H1 (cell line): ENCODE data around the gene CCDC116. TPM values are rescaled to one million over a fixed set of nuclear protein-coding genes. Genes with fewer than 3 reads are reported as not detected.

ENCODE experiments used
- CTCF ChIA-PET: fragments of 300-600 bp; sonication (Branson Sonifier 250); formaldehyde crosslinking; loops from one replicate; lab custom pipeline; 2021; ENCODE audit not compliant: partially characterized antibody; lab: Charles Lee
- POLR2A ChIA-PET: fragments of 300-600 bp; sonication (Branson Sonifier 250); formaldehyde crosslinking; loops from one replicate; lab custom pipeline; 2021; ENCODE audit warnings: inconsistent platforms; ENCODE audit not compliant: partially characterized antibody; lab: Charles Lee
- DNase-seq, 2 experiments: peaks; one replicate each; pipeline versions ENCODE4 v3.0.0 to v3.0.0-alpha.2; 2010 to 2022; ENCODE audit warnings: low spot score in 2 of 2, low read depth in 1 of 2, mixed read lengths in 1 of 2
- FAIRE-seq: peaks from 2 replicates; lab custom pipeline; 2011; peaks lifted over from hg19 to GRCh38; lab: Jason Lieb, UNC
- H2AFZ ChIP-seq: 2 replicates; pipeline ENCODE4 v1.8.1; 2012; ENCODE audit warnings: low read length, inconsistent platforms
- H2AK5ac ChIP-seq: 2 replicates; pipeline ENCODE4 v1.6.1; 2013; ENCODE audit warnings: low read depth, low read length
- H2BK120ac ChIP-seq: replicated peaks from 2 replicates; pipeline ENCODE3; 2013; ENCODE audit warnings: low read depth, low read length, inconsistent platforms
- H2BK12ac ChIP-seq: 2 replicates; pipeline ENCODE4 v1.6.1; 2013; ENCODE audit warnings: low read depth, low read length
- H2BK15ac ChIP-seq: 2 replicates; pipeline ENCODE4 v1.6.1; 2013; ENCODE audit warnings: low read length
- H2BK20ac ChIP-seq: 2 replicates; pipeline ENCODE4 v1.6.1; 2013; ENCODE audit warnings: low read length
- H2BK5ac ChIP-seq: 2 replicates; pipeline ENCODE4 v1.6.1; 2013; ENCODE audit warnings: low read depth, low read length
- H3K14ac ChIP-seq: 2 replicates; pipeline ENCODE4 v1.6.1; 2013; ENCODE audit warnings: inconsistent platforms; ENCODE audit not compliant: insufficient read length
- H3K18ac ChIP-seq: 2 replicates; pipeline ENCODE4 v1.6.1; 2013; ENCODE audit warnings: low read length; ENCODE audit errors: extremely low read depth
- H3K23ac ChIP-seq: 2 replicates; pipeline ENCODE4 v1.6.1; 2013; ENCODE audit warnings: inconsistent platforms; ENCODE audit not compliant: insufficient read length
- H3K23me2 ChIP-seq: 2 replicates; pipeline ENCODE4 v1.6.1; 2013; ENCODE audit warnings: low read depth, low read length
- H3K27ac ChIP-seq: 2 replicates; pipeline ENCODE4 v1.6.1; 2011; ENCODE audit warnings: low read depth, low read length, inconsistent platforms
- H3K27me3 ChIP-seq, 4 experiments: replicated peaks in 1 of 4; 1 replicate in 1 of 4; 2 replicates in 3 of 4; pipeline versions ENCODE4 v1.6.1 to v1.8.1; 2011 to 2013; ENCODE audit warnings: low read length in 3 of 4, mild to moderate bottlenecking in 3 of 4, inconsistent platforms in 2 of 4, mixed read lengths in 2 of 4, moderate library complexity in 1 of 4; ENCODE audit not compliant: control insufficient read depth in 3 of 4, insufficient read depth in 3 of 4; ENCODE audit errors: extremely low read depth in 1 of 4
- H3K36me3 ChIP-seq, 4 experiments: 2 replicates each; pipeline versions ENCODE4 v1.6.1 to v1.8.1; 2011 to 2013; ENCODE audit warnings: mild to moderate bottlenecking in 4 of 4, low read length in 3 of 4, moderate library complexity in 2 of 4, control low read depth in 1 of 4, inconsistent platforms in 1 of 4; ENCODE audit not compliant: insufficient read depth in 4 of 4, control insufficient read depth in 2 of 4
- H3K4ac ChIP-seq: replicated peaks from 2 replicates; pipeline ENCODE3; 2013; ENCODE audit warnings: low read length, low read depth, mixed read lengths, inconsistent platforms; ENCODE audit not compliant: insufficient read length
- H3K4me1 ChIP-seq, 4 experiments: replicated peaks in 1 of 4; 1 replicate in 1 of 4; 2 replicates in 3 of 4; pipeline versions ENCODE4 v1.6.1 to v1.8.1; 2011 to 2013; ENCODE audit warnings: low read length in 3 of 4, inconsistent platforms in 2 of 4, mixed read lengths in 1 of 4; ENCODE audit not compliant: insufficient read depth in 4 of 4, control insufficient read depth in 3 of 4
- H3K4me2 ChIP-seq, 2 experiments: 2 replicates each; pipeline versions ENCODE4 v1.6.1 to v1.8.1; 2011 to 2013; ENCODE audit warnings: low read depth in 2 of 2, low read length in 2 of 2, control low read depth in 1 of 2, inconsistent platforms in 1 of 2, mild to moderate bottlenecking in 1 of 2; ENCODE audit not compliant: insufficient read depth in 1 of 2
- H3K4me3 ChIP-seq, 4 experiments: fragments of 200-600, 300-600 bp in 1 of 4; sonication (generic), shearing (Covaris generic), sonication (Bioruptor Twin) in 1 of 4; 2 replicates each; pipeline versions ENCODE4 v1.5.1 to v1.8.1; 2011 to 2016; ENCODE audit warnings: low read length in 4 of 4, low read depth in 3 of 4, control low read depth in 2 of 4, inconsistent platforms in 2 of 4, mild to moderate bottlenecking in 2 of 4, mixed read lengths in 1 of 4, moderate library complexity in 1 of 4; ENCODE audit not compliant: insufficient read depth in 2 of 4; ENCODE audit errors: extremely low read depth in 1 of 4
- H3K56ac ChIP-seq: replicated peaks from 2 replicates; pipeline ENCODE3; 2013; ENCODE audit warnings: low read depth, mild to moderate bottlenecking, mixed read lengths, low read length, inconsistent platforms; ENCODE audit not compliant: insufficient read length
- H3K79me1 ChIP-seq: 2 replicates; pipeline ENCODE4 v1.6.1; 2013; ENCODE audit warnings: low read depth, low read length, control low read depth
- H3K79me2 ChIP-seq, 2 experiments: 2 replicates each; pipeline versions ENCODE4 v1.6.1 to v1.8.1; 2012 to 2013; ENCODE audit warnings: low read length in 2 of 2, mild to moderate bottlenecking in 2 of 2, inconsistent platforms in 1 of 2; ENCODE audit not compliant: insufficient read depth in 2 of 2, control insufficient read depth in 1 of 2
- H3K9ac ChIP-seq, 4 experiments: replicated peaks in 1 of 4; 1 replicate in 1 of 4; 2 replicates in 3 of 4; pipeline versions ENCODE4 v1.6.1 to v1.8.1; 2011 to 2013; ENCODE audit warnings: low read depth in 3 of 4, low read length in 3 of 4, control low read depth in 2 of 4, mild to moderate bottlenecking in 2 of 4, moderate library complexity in 2 of 4, inconsistent platforms in 1 of 4; ENCODE audit errors: extremely low read depth in 1 of 4
- H3K9me3 ChIP-seq, 2 experiments: 2 replicates each; pipeline versions ENCODE4 v1.6.1 to v1.8.1; 2012 to 2013; ENCODE audit warnings: mild to moderate bottlenecking in 2 of 2, moderate library complexity in 2 of 2, control low read depth in 1 of 2, inconsistent platforms in 1 of 2, low read depth in 1 of 2, low read length in 1 of 2, mixed read lengths in 1 of 2; ENCODE audit not compliant: insufficient read depth in 2 of 2
- H4K20me1 ChIP-seq, 2 experiments: replicated peaks in 1 of 2; 2 replicates each; pipeline versions ENCODE3 to v1.8.1; 2011 to 2013; ENCODE audit warnings: inconsistent platforms in 2 of 2, low read length in 2 of 2, mild to moderate bottlenecking in 1 of 2; ENCODE audit not compliant: insufficient read depth in 2 of 2, control insufficient read depth in 1 of 2
- H4K5ac ChIP-seq: 2 replicates; pipeline ENCODE4 v1.6.1; 2013; ENCODE audit warnings: low read length, low read depth, mixed read lengths, inconsistent platforms; ENCODE audit not compliant: insufficient read length
- H4K8ac ChIP-seq: 2 replicates; pipeline ENCODE4 v1.8.0; 2013; ENCODE audit warnings: mild to moderate bottlenecking, moderate library complexity, low read length, inconsistent platforms; ENCODE audit not compliant: insufficient read depth; ENCODE audit errors: extremely low read depth
- H4K91ac ChIP-seq: replicated peaks from 2 replicates; pipeline ENCODE3; 2013; ENCODE audit warnings: low read length, mixed read lengths, inconsistent platforms; ENCODE audit not compliant: insufficient read length
- BACH1 ChIP-seq: IDR thresholded peaks from 2 replicates; pipeline ENCODE4 v1.6.1; 2012; ENCODE audit warnings: low read length, improper control_type of control experiment
- BCL11A ChIP-seq, 2 experiments: IDR thresholded peaks; one replicate each; pipeline ENCODE4 v1.6.1; 2011; ENCODE audit warnings: low read depth in 2 of 2, low read length in 2 of 2, mild to moderate bottlenecking in 2 of 2
- EGR1 ChIP-seq: IDR thresholded peaks from 2 replicates; pipeline ENCODE4 v1.6.1; 2011; ENCODE audit warnings: low read depth, low read length, borderline replicate concordance
- GABPA ChIP-seq: IDR thresholded peaks from 2 replicates; pipeline ENCODE4 v1.6.1; 2011; ENCODE audit warnings: mild to moderate bottlenecking, low read length, moderate library complexity, borderline replicate concordance; ENCODE audit not compliant: insufficient read depth
- NRF1 ChIP-seq: IDR thresholded peaks from 2 replicates; pipeline ENCODE4 v1.6.1; 2011; ENCODE audit warnings: mild to moderate bottlenecking, low read depth, low read length, improper control_type of control experiment
- SP4 ChIP-seq: IDR thresholded peaks from 2 replicates; pipeline ENCODE4 v1.6.1; 2012; ENCODE audit warnings: low read length, inconsistent platforms
- SUZ12 ChIP-seq: fragments of 200-600 bp; sonication (generic); IDR thresholded peaks from 2 replicates; pipeline ENCODE4 v1.6.1; 2012; ENCODE audit warnings: mild to moderate bottlenecking, inconsistent platforms, low read length, moderate library complexity, mixed read lengths
- WGBS, 2 experiments: shearing (Covaris generic) in 1 of 2; methylation state at CpG; one replicate each; pipeline versions ENCODE4 v1.1.6 to v1.1.7; 2013 to 2015; ENCODE audit warnings: low lambda C conversion rate in 2 of 2, mixed read lengths in 2 of 2, inconsistent platforms in 1 of 2, low coverage in 1 of 2, missing lambda C conversion rate in 1 of 2; ENCODE audit not compliant: insufficient replicate concordance in 2 of 2, insufficient coverage in 1 of 2, insufficient read length in 1 of 2; ENCODE audit errors: extremely low coverage in 1 of 2, missing lambda C conversion rate in 1 of 2; 5-methylcytosine and 5-hydroxymethylcytosine counted together
- polyA plus RNA-seq, 7 experiments: library from polyadenylated mRNA; depleted of rRNA in 3 of 7; stranded (reverse) in 5 of 7; unstranded in 2 of 7; fragments of >200 nt in 5 of 7; fragments of 200-250 nt in 2 of 7; gene quantifications; 1 replicate in 5 of 7; 2 replicates in 1 of 7; 4 replicates in 1 of 7; pipeline versions ENCODE4 v1.2.1 to v1.2.3, GENCODE V29; 2011 to 2013; ENCODE audit warnings: missing spikeins in 2 of 7, mixed read lengths in 2 of 7
- total RNA-seq: library from RNA; stranded (reverse); fragmentation: NEBNext Ultra II Directional; extraction: Animal tissue kit (Norgen Biotek cat#: 25700); gene quantifications from 2 replicates; pipeline ENCODE4 v1.2.1, GENCODE V29; 2021
- TF ChIP-seq, protein P1 (sequence below): IDR thresholded peaks from 2 replicates; pipeline ENCODE4 v1.6.1; 2012; ENCODE audit warnings: inconsistent platforms
- TF ChIP-seq, protein P2 (sequence below): IDR thresholded peaks from 2 replicates; pipeline ENCODE4 v1.6.1; 2012; ENCODE audit warnings: inconsistent platforms

Gene CCDC116
- total and polyA plus RNA-seq, 2 of the 8 experiments (the other 6 are each of a cell fraction or from before 2014, with no cell fraction given) = 0.08 TPM; not detected in 1

DNA sequence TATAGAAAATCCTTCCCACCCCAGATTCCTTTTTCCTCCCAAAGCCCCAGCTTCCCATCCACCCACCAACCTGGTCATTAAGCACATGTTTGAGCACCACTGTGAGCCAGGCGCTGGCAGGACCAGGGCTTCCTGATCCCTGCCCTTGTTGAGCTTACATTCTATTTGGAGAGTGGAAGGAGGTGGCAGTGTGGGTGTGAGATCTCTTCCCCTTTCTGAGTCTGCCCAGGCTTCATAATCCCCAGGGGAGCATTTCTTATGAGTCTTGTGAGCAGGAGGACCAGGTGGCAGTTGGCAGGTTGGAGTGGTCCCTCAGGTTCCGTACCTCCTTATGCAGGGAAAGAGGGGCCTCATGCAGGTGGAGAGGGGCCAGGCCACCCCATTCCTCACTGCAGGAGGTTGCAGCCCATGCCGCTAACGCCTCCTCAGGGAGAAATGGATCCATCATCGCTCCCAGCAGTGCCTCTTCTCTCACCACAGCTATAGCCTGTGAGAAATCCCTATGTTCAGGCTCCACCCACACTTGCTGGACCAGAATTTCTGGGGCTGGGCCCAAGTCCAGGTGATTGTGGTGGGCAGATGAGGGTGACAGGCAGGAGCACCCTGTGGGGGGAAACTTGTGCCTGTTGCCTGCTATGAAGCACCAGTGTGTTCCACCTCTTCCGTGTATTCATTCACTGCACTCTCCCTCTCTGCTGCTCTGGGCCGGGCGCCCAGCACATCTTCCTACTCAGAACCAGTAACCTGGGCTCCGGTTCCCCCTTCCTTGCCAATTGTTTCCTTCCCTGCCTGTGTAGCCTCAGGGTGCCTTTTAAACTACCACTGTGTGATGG lies 41.5 kb upstream of the CCDC116 start:
- no peak overlapping the region for H2BK12ac ChIP-seq
- H3K4ac ChIP-seq = no peak overlapping the region
- no peaks in the 10 kb centered on the region for H3K9me3 ChIP-seq
- ChIA-PET POLR2A (interaction anchor here (0.6 to 1.4 kb wide), 2 partner anchors 17 to 25 kb away, joined by 3 to 4 read pairs; no protein-coding TSS in a partner anchor), CTCF (interaction anchor here (1.1 to 5.1 kb wide), 6 partner anchors 12 to 56 kb away, joined by 4 to 29 read pairs (median 8); no protein-coding TSS in a partner anchor)
- H4K20me1 ChIP-seq = peaks cover 45 to 53% of the 10 kb centered on the region in 2 experiments
- H3K14ac ChIP-seq = no peak overlapping the region
- no peaks in the 10 kb centered on the region for H3K23me2 ChIP-seq
- no peak overlapping the region for H2BK120ac ChIP-seq
- no peak for TF ChIP-seq GABPA
- no peak for TF ChIP-seq BCL11A (IDR thresholded peaks at IDR 0.05; ENCODE audit: low read depth in 2 of 2, low read length in 2 of 2)
- TF ChIP-seq, protein P1, sequence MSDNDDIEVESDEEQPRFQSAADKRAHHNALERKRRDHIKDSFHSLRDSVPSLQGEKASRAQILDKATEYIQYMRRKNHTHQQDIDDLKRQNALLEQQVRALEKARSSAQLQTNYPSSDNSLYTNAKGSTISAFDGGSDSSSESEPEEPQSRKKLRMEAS = no peak
- TF ChIP-seq NRF1 = no peak
- no peak for TF ChIP-seq BACH1
- no peak for TF ChIP-seq EGR1
- TF ChIP-seq SP4 = no peak
- TF ChIP-seq, protein P2, sequence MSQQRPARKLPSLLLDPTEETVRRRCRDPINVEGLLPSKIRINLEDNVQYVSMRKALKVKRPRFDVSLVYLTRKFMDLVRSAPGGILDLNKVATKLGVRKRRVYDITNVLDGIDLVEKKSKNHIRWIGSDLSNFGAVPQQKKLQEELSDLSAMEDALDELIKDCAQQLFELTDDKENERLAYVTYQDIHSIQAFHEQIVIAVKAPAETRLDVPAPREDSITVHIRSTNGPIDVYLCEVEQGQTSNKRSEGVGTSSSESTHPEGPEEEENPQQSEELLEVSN = no peak
- no peak for TF ChIP-seq SUZ12
- H4K91ac ChIP-seq = no peak overlapping the region
- FAIRE-seq = no peak
- H3K79me2 ChIP-seq = peaks cover 3 to 93% of the 10 kb centered on the region in 2 experiments
- H3K27me3 ChIP-seq = no peaks in the 10 kb centered on the region
- H2BK5ac ChIP-seq = 0 out of 2 replicates have a peak overlapping the region, but pooled peaks have one; percentile 24
- H2AK5ac ChIP-seq = no peak overlapping the region
- no peak overlapping the region for H3K4me3 ChIP-seq
- no peak for DNase-seq
- H3K56ac ChIP-seq = no peak overlapping the region
- no peak overlapping the region for H4K8ac ChIP-seq
- H3K23ac ChIP-seq = no peak overlapping the region
- 92% methylated on average over 7 of the region's 9 CpGs; no CpG with 5 or more reads in 1 of the 2 experiments for WGBS, 2 experiments
- no peak overlapping the region for H3K9ac ChIP-seq
- H3K27ac ChIP-seq = no peak overlapping the region; the same call in 1 of the 2 replicates
- H3K4me1 ChIP-seq = no peaks in the 10 kb centered on the region
- no peak overlapping the region for H3K4me2 ChIP-seq
- H2BK20ac ChIP-seq = no peak overlapping the region
- H3K36me3 ChIP-seq = peaks cover 6 to 29% (median 19%) of the 10 kb centered on the region in 4 experiments
- no peak overlapping the region for H4K5ac ChIP-seq
- H2AFZ ChIP-seq = no peak overlapping the region
- H3K79me1 ChIP-seq = peaks cover 23% of the 10 kb centered on the region
- no peak overlapping the region for H2BK15ac ChIP-seq
- no peak overlapping the region for H3K18ac ChIP-seq
